ENCODE data around the gene DDX23. TPM values are rescaled to one million over a fixed set of nuclear protein-coding genes. Genes with fewer than 3 reads are reported as not detected.

DDX23 gene
- 62.7 and 81.0 TPM in 2 replicates for total RNA-seq

DNA sequence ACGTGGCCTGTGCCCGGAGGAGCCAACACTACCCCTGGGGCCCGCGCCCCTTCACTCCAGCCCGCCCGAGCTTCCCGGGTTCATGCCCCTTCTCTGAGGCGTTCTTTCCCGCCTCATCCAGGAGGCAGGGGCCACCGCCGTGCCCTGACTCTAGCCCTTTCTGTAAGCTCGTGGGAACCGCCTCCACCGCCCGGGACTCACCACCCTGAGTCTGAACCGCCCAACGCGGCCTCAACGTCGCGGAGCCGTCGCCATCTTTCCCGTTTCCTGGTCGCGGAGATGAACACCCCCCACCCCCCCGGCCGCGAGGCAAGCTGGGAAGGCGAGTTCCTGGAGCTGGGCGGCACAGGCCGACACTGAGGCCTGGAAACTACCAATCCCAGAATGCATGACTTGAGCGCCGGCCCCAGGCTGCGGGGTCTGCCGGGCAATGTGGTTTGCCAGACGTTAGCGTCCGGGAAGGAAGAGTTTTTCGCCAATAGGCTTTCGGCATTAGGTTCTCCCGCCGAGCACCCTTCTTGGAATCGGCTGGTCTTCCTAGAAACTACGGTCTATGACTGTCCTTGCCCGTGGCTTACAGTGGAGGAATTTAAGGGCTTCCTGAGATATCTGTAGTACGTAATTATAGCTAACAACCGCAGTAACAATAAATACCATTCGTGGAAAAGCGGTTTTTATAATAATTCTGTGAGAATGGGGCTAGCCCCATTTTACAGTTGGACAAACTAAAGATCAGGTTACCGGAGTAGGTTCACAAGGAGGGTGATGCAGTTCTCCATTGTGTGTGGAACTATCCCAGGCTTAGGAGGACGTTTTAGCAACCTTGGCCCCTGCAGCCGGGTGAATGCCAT lies at the start of gene DDX23:
DDX23 (minus strand) TSS at position 281 of the 851 bp plus-strand sequence. CDS start 6,381 bp downstream, outside the sequence.

GRCh38 chr12:48865281-48866051 lies 13.5 kb upstream of the DDX23 start, which contains the start of gene RND1:
RND1 (minus strand) TSS chr12:48865870; CDS start chr12:48865767, 103 bp downstream.

GRCh38 chr12:48817873-48818830 lies 33.8 kb downstream of the DDX23 start, which contains the start of gene CACNB3:
CACNB3 (plus strand) TSS chr12:48818496; CDS start chr12:48818930, 434 bp downstream.

DNA sequence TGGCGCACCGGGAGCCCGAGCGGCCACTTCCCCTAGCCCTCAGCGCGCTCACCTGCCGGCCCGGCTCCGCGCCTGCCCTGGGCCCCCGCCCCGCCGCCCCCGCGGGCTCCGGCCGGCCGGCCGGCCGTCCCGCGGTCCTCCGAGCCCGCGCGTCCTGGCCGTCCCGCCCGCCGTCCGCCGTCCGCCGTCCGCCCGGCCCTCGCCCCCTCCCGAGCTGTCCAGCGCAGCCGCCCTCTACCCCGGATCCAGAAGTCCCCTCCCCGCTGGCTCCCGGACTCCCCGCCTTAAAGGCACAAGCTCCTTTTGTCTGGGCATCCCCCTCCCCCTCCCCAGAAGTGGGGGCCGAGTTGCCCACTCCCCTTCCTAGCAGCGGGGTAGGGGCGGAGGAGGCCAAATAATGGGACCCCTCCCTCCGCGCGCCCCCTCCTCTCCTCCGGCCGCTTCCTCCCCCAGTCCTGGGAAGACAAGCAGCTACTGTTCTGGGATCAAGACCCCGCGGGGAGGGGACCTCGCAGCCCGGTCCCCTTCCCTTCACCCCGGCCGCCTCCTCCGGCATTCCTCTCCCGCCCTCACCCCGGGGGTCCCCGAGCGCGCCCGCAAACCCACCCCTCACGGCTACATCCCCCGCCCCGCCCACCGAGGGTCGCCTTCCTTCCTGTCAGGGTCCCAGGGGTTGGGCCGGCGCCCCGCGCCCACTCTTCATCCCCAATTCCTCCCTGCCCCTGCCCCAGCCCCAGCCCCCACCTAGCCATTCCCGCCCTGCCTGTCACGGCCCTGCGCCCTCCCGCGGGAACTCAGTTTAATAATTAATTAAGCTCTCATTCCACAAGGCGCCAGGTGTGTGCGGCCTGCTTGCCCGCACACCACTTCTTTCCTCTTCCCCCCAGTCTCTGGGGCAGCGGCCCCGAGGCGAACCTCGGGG lies 62.8 kb downstream of the DDX23 start, which contains the start of gene ADCY6:
ADCY6 (minus strand) TSS at position 236 of the 922 bp plus-strand sequence. CDS start 5,655 bp downstream, outside the sequence.

Other genes with a start within 250 kb of the DDX23 start
- gene KANSL2, start 169.9 kb downstream of the DDX23 start, total RNA-seq, result 35.9 and 67.6 TPM in 2 replicates
- 17.8 and 24.9 TPM in 2 replicates for gene CCNT1, start 135.5 kb downstream of the DDX23 start, total RNA-seq
- gene ADCY6, start 63.1 kb downstream of the DDX23 start, total RNA-seq, result 12.8 and 20.7 TPM in 2 replicates
- gene CACNB3, start 33.7 kb downstream of the DDX23 start, total RNA-seq, result 9.6 and 21.4 TPM in 2 replicates
- gene RND1, start 13.7 kb upstream of the DDX23 start, total RNA-seq, result 0.43 and 7.5 TPM in 2 replicates
- 5.8 and 9.2 TPM in 2 replicates for gene FKBP11, start 73.3 kb upstream of the DDX23 start, total RNA-seq
- 26.6 and 34.9 TPM in 2 replicates for gene ARF3, start 105.3 kb upstream of the DDX23 start, total RNA-seq
- under 0.01 TPM in 1 of 2 replicates, not detected in the other for gene WNT10B, start 119.6 kb upstream of the DDX23 start, total RNA-seq
- gene WNT1, start 126.2 kb upstream of the DDX23 start, total RNA-seq, result not detected in 2 replicates
- 0.43 and 0.48 TPM in 2 replicates for gene DDN, start 147.2 kb upstream of the DDX23 start, total RNA-seq
- 59.8 and 69.1 TPM in 2 replicates for gene PRKAG1, start 166.6 kb upstream of the DDX23 start, total RNA-seq
- 22.0 and 24.3 TPM in 2 replicates for gene KMT2D, start 208.6 kb upstream of the DDX23 start, total RNA-seq
- 0.24 TPM in 1 of 2 replicates, not detected in the other for gene RHEBL1, start 217.8 kb upstream of the DDX23 start, total RNA-seq
- under 0.01 TPM in 1 of 2 replicates, not detected in the other for gene DHH, start 242.6 kb upstream of the DDX23 start, total RNA-seq